ENCODE data around the gene GGCX.
A peak's percentile ranks its signal among the peaks of the same experiment; 100 is the strongest.

Gene GGCX

DNA sequence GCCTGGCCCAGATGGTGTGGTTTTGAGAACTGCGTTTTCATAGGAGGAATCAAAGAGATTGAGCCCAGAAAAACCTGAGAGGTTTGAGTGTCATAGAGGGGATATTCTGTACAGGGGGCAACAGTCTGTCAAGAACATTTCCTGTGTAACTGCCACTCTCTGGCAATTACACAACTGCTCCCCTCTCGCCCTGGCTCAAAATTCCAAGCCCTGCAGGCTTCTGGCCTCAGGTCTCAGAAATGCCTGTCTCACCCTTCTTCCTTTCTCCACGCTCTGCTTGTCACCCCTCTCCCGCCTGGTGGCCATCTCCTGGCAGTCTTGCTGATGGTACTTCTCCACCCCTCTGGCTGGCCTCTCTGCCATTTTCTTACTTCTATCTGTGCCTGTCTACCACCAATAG is 26.9 kb upstream of the GGCX start:
- no peak for DNase-seq (ENCODE audit: low read depth)
- no peak overlapping the region for H3K4me3 ChIP-seq (ENCODE audit: low read length)
- TF ChIP-seq, protein P1, sequence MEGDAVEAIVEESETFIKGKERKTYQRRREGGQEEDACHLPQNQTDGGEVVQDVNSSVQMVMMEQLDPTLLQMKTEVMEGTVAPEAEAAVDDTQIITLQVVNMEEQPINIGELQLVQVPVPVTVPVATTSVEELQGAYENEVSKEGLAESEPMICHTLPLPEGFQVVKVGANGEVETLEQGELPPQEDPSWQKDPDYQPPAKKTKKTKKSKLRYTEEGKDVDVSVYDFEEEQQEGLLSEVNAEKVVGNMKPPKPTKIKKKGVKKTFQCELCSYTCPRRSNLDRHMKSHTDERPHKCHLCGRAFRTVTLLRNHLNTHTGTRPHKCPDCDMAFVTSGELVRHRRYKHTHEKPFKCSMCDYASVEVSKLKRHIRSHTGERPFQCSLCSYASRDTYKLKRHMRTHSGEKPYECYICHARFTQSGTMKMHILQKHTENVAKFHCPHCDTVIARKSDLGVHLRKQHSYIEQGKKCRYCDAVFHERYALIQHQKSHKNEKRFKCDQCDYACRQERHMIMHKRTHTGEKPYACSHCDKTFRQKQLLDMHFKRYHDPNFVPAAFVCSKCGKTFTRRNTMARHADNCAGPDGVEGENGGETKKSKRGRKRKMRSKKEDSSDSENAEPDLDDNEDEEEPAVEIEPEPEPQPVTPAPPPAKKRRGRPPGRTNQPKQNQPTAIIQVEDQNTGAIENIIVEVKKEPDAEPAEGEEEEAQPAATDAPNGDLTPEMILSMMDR (IDR thresholded peaks at IDR 0.05; ENCODE audit: insufficient read depth, low read depth, low read length, missing control alignments): no peak

DNA sequence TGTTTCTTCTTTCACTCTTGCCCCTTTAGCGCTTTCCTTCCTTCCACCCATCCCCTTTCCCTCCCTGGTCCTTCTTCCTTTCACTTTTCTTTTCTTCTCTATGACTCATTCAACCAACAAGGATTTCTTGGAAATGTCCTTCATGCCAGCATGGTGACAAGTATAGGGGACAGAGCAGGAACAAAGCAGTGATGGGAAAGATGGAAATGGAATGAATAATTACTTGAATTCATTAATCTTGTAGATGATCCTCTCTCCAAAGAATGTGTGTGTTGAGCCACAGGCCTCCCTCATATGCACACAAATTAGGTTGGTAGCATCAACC is 24.4 kb upstream of the GGCX start:
- TF ChIP-seq, protein P1 (IDR thresholded peaks at IDR 0.05; ENCODE audit: insufficient read depth, low read depth, low read length, missing control alignments): no peak
- DNase-seq (ENCODE audit: low read depth): no peak
- no peak overlapping the region for H3K4me3 ChIP-seq (ENCODE audit: low read length)

DNA sequence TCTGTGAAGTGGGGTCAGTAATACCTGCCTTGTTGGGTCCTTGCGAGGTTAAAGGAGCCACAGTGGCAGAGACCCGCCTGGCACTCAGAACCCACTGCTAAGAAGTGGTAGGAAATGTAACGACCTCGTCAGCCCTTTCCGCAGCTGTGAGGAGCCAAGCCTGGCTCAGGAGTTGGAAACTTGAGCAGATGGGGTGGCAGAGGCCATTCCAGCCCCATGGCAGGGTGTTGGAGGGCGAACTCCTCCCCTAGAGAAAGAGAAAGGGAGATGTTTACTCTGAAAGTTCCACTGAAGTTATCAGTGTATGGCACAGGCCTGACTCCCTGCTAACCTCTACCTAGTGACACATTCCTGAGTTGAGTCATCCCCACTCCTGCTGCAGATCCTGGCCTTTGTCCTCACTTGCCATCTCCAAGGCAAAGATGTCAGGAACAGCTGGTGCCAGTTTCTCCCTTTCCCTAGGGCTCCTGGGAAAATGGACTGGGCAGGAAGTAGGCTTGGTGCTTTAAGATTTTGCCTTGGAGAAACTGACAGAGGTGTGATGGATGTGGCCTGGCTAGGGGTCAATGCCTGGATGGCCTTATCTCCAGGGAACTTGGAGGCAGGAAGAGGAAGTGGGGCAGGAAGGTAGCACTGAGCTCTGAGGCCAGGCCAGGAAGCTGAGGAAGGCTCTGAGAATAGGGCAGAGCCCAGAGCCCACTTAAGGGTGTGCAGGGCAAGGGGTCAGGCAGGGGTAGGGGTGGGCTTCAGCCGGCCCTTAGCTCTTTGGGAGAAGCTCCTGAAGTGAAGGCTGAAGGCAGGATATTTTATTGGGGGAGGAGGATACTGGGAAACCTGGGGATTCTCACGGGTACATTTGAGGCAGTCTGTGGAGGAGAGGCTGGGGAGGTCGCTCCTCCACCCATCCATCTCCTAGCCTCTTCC is 23.8 kb upstream of the GGCX start:
- TF ChIP-seq, protein P1 (IDR thresholded peaks at IDR 0.05; ENCODE audit: insufficient read depth, low read depth, low read length, missing control alignments): no peak
- no peak overlapping the region for H3K4me3 ChIP-seq (ENCODE audit: low read length)
- peak; percentile 85 for DNase-seq (ENCODE audit: low read depth)

DNA sequence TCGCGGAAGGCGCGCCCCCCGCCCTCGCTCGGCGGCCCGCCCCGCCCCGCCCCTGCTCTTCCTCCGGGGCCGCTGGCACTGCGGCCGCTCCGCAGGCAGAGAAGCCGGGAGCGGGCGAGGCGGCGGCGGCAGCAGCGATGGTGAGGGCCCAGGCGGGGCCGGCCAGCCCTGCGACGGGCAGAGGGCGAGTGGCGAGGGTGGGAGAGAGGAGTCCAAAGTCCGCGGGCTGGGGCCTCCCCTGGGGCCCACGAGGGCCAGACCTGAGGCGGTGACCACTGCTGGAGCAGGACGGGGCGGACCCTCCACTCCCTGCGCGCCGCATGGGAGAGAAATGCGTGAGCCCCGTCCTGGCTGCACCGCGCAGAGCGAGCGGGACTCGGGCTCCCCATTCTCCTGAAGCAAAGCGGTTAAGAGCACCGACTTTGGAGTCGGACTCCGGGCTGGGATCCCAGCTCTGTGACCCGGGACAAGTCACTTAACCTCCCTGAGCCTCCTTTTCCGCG is 23.1 kb upstream of the GGCX start, which contains the start of gene VAMP5:
VAMP5 (plus strand) TSS at position 78 of the 503 bp plus-strand sequence; CDS start at position 138, 60 bp downstream.
- DNase-seq (ENCODE audit: low read depth): no peak
- TF ChIP-seq, protein P1 (IDR thresholded peaks at IDR 0.05; ENCODE audit: insufficient read depth, low read depth, low read length, missing control alignments): no peak
- H3K4me3 ChIP-seq (ENCODE audit: low read length): no peak within 1 kb of the TSS

DNA sequence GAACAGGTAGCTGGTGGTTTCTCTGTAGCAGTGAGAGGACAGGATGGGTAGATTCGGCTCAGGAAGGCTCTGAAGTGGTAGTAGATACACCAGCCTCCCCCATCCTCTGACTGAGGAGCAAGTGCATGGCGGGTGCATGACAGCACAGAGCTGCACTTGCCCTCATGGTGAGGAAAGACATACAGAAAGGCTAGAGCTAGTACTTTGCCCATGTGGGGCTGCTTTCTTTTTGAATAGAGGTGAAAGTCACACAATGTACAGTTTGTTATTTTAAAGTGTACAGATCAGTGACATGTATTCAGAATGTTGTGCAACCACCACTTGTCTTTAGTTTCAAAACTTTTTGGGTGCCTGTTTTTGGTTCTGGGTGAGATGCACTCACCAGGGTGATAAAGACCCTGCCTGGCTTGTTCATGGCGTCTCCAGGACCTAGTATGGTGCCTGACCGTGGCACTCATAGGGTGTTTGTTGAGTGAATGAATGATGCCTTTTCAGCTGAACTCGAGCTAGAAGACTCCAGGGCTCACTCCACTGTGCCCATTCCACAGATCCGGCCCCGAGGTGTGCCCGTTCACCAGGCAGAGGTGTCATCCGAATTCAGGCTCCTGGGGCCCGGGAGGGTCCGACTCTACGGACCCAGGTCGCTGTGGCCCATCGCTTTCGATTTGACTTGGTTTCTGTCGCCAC is 22.5 kb upstream of the GGCX start:
- TF ChIP-seq, protein P1 (IDR thresholded peaks at IDR 0.05; ENCODE audit: insufficient read depth, low read depth, low read length, missing control alignments): no peak
- no peak overlapping the region for H3K4me3 ChIP-seq (ENCODE audit: low read length)
- no peak for DNase-seq (ENCODE audit: low read depth)

DNA sequence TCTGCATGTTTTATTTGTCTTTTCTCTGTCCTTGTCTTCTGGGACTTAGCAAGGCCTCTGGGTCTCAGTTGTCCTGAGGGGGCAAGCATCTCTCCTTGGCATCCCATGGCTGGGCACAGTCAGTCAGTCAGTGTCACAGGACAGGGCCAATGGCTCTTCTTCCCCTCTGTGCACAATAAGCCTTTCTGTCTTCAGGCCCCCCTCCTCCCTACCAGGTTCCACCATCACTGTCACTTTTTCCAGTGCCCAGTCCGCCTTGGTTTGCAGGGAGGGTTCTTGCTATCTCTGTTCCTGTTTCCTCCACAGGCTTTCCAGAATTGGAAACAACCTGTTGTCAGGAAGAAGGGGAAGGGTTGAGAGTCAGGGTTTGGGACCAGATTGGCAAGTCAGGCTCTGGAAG is 21.2 kb upstream of the GGCX start:
- no peak overlapping the region for H3K4me3 ChIP-seq (ENCODE audit: low read length)
- TF ChIP-seq, protein P1 (IDR thresholded peaks at IDR 0.05; ENCODE audit: insufficient read depth, low read depth, low read length, missing control alignments): no peak
- DNase-seq (ENCODE audit: low read depth): no peak

Data from epithelial cell of esophagus (primary cell).